OCI-LY3 (cell line): ENCODE results near the gene PHLDB2.
"Not testable (repeated sequence)": the region's sequence is repeated elsewhere in the genome, so short reads cannot be mapped to it uniquely, and the experiment has no call there.

Experiments
- H2AFZ ChIP-seq: fragments of 200-600, 300-600 bp; shearing (Covaris generic); 2 replicates; pipeline ENCODE4 v1.6.0; 2014; ENCODE audit warnings: antibody characterized with exemption, low read depth, low read length
- H3K27ac ChIP-seq: fragments of 200-600, 300-600 bp; sonication (generic); 2 replicates; pipeline ENCODE4 v1.5.1; 2014; ENCODE audit warnings: mild to moderate bottlenecking, low read length, moderate library complexity, mixed read lengths
- H3K27me3 ChIP-seq: fragments of 200-600, 300-600 bp; sonication (generic); 2 replicates; pipeline ENCODE4 v1.6.1; 2014; ENCODE audit warnings: low read depth, low read length, mixed read lengths
- H3K36me3 ChIP-seq: fragments of 200-600, 300-600 bp; sonication (generic); replicated peaks from 2 replicates; pipeline ENCODE3; 2014; ENCODE audit warnings: low read depth, low read length, mixed read lengths
- H3K4me1 ChIP-seq: fragments of 300-600, 200-600 bp; sonication (generic); 2 replicates; pipeline ENCODE4 v1.6.1; 2014; ENCODE audit warnings: low read length, mixed read lengths
- H3K4me2 ChIP-seq: fragments of 200-600, 300-600 bp; sonication (generic); 2 replicates; pipeline ENCODE4 v1.6.1; 2014; ENCODE audit warnings: low read length, mixed read lengths
- H3K4me3 ChIP-seq: fragments of 300-600, 200-600 bp; sonication (generic); 2 replicates; pipeline ENCODE4 v1.5.1; 2014; ENCODE audit warnings: antibody characterized with exemption, mild to moderate bottlenecking, low read length, moderate library complexity
- H3K79me2 ChIP-seq: fragments of 300-600, 200-600 bp; shearing (Covaris generic); 2 replicates; pipeline ENCODE4 v1.6.1; 2014; ENCODE audit warnings: mild to moderate bottlenecking, low read length, mixed read lengths
- H3K9ac ChIP-seq: fragments of 300-600, 200-600 bp; shearing (Covaris generic); 2 replicates; pipeline ENCODE4 v1.6.0; 2014; ENCODE audit warnings: mild to moderate bottlenecking, low read length, moderate library complexity
- H3K9me3 ChIP-seq: fragments of 200-600, 300-600 bp; shearing (Covaris generic); 2 replicates; pipeline ENCODE4 v1.6.1; 2014; ENCODE audit warnings: low read length, mixed read lengths; ENCODE audit not compliant: insufficient read depth
- H4K20me1 ChIP-seq: fragments of 200-600, 300-600 bp; sonication (generic); 2 replicates; pipeline ENCODE4 v1.6.1; 2016; ENCODE audit warnings: low read length, mixed read lengths; ENCODE audit not compliant: insufficient read depth
- CTCF ChIP-seq: fragments of 200-600, 300-600 bp; sonication (generic); IDR thresholded peaks from 2 replicates; pipeline ENCODE4 v1.5.1; 2014; ENCODE audit warnings: antibody characterized with exemption, low read length, low read depth
- EZH2phosphoT487 ChIP-seq: fragments of 200-600 bp; shearing (Covaris generic); IDR thresholded peaks from 2 replicates; pipeline ENCODE4 v1.6.1; 2018; ENCODE audit warnings: antibody characterized with exemption, mixed run types, low read depth

PHLDB2 gene

GRCh38 chr3:111813441-111813840 lies 45.6 kb upstream of the PHLDB2 start:
- H3K36me3 ChIP-seq = no peaks in the 10 kb centered on the region
- H2AFZ ChIP-seq = no peak overlapping the region
- no peaks in the 10 kb centered on the region for H3K79me2 ChIP-seq
- no peak overlapping the region for H3K9ac ChIP-seq
- H3K27ac ChIP-seq = no peak overlapping the region
- TF ChIP-seq EZH2phosphoT487 (no peak), CTCF (no peak)
- H3K27me3 ChIP-seq = no peaks in the 10 kb centered on the region
- no peak overlapping the region for H3K4me2 ChIP-seq
- H3K9me3 ChIP-seq = no peaks in the 10 kb centered on the region
- H4K20me1 ChIP-seq = no peaks in the 10 kb centered on the region
- H3K4me3 ChIP-seq = no peak overlapping the region
- H3K4me1 ChIP-seq = no peaks in the 10 kb centered on the region

GRCh38 chr3:111813979-111814378 lies 45.1 kb upstream of the PHLDB2 start:
- Histone ChIP-seq H3K27ac (no peak overlapping the region), H3K4me1 (no peaks in the 10 kb centered on the region), H3K4me3 (no peak overlapping the region), H3K79me2 (no peaks in the 10 kb centered on the region), H3K4me2 (no peak overlapping the region), H3K9ac (no peak overlapping the region), H3K36me3 (no peaks in the 10 kb centered on the region), H2AFZ (no peak overlapping the region), H4K20me1 (no peaks in the 10 kb centered on the region), H3K9me3 (no peaks in the 10 kb centered on the region), H3K27me3 (no peaks in the 10 kb centered on the region)
- TF ChIP-seq EZH2phosphoT487 (no peak), CTCF (no peak)

GRCh38 chr3:111816771-111817170 lies 42.3 kb upstream of the PHLDB2 start:
- not testable (repeated sequence) for H3K27me3 ChIP-seq, H3K4me1 ChIP-seq, H3K27ac ChIP-seq, H4K20me1 ChIP-seq, H2AFZ ChIP-seq, H3K9me3 ChIP-seq, H3K36me3 ChIP-seq, H3K79me2 ChIP-seq, H3K9ac ChIP-seq, H3K4me2 ChIP-seq, H3K4me3 ChIP-seq

GRCh38 chr3:111819927-111820326 lies 39.1 kb upstream of the PHLDB2 start:
- Histone ChIP-seq H3K4me2 (no peak overlapping the region), H3K4me1 (no peaks in the 10 kb centered on the region), H3K27ac (no peak overlapping the region), H3K79me2 (no peaks in the 10 kb centered on the region), H3K4me3 (no peak overlapping the region), H3K36me3 (no peaks in the 10 kb centered on the region), H4K20me1 (no peaks in the 10 kb centered on the region), H3K27me3 (no peaks in the 10 kb centered on the region), H3K9me3 (no peaks in the 10 kb centered on the region), H2AFZ (no peak overlapping the region), H3K9ac (no peak overlapping the region)
- TF ChIP-seq CTCF (no peak), EZH2phosphoT487 (no peak)

GRCh38 chr3:111820651-111821050 lies 38.4 kb upstream of the PHLDB2 start:
- Histone ChIP-seq H3K79me2 (no peaks in the 10 kb centered on the region), H2AFZ (no peak overlapping the region), H3K36me3 (no peaks in the 10 kb centered on the region), H3K9ac (no peak overlapping the region), H4K20me1 (no peaks in the 10 kb centered on the region), H3K27ac (no peak overlapping the region), H3K4me2 (no peak overlapping the region), H3K4me3 (no peak overlapping the region), H3K27me3 (no peaks in the 10 kb centered on the region), H3K9me3 (no peaks in the 10 kb centered on the region), H3K4me1 (no peaks in the 10 kb centered on the region)
- TF ChIP-seq EZH2phosphoT487 (no peak), CTCF (no peak)
